Endothelial cell of umbilical vein (primary cell): ENCODE data around the gene DUSP15. TPM values are rescaled to one million over a fixed set of nuclear protein-coding genes. Genes with fewer than 3 reads are reported as not detected.

Source experiments
- BruUV-seq: library from RNA; stranded (reverse); fragments of 400-500 nt; replicated peaks from 2 replicates; lab custom pipeline; 2021; lab: Mats Ljungman, UMichigan
- CTCF ChIA-PET: fragments of 300-600, 350-600 bp; sonication (Branson Sonifier 250); formaldehyde crosslinking; loops from one replicate; lab custom pipeline; 2021; ENCODE audit warnings: antibody characterized with exemption, inconsistent platforms; lab: Charles Lee
- POLR2A ChIA-PET: fragments of 300-600, 350-600 bp; sonication (Branson Sonifier 250); formaldehyde crosslinking; loops from one replicate; lab custom pipeline; 2021; ENCODE audit warnings: antibody characterized with exemption, inconsistent platforms; lab: Charles Lee
- DNase-seq: peaks from one replicate; pipeline ENCODE4 v3.0.0-alpha.2; 2011; ENCODE audit warnings: low read depth, low spot score
- FAIRE-seq: peaks from 2 replicates; lab custom pipeline; 2011; peaks lifted over from hg19 to GRCh38; lab: Jason Lieb, UNC
- H2AFZ ChIP-seq: 2 replicates; pipeline ENCODE4 v1.6.0; 2012; ENCODE audit warnings: low read depth, low read length, control low read depth, inconsistent platforms
- H3K27ac ChIP-seq: 2 replicates; pipeline ENCODE4 v1.5.1; 2011; ENCODE audit warnings: low read depth, mild to moderate bottlenecking, control low read depth, low read length, moderate library complexity; ENCODE audit not compliant: insufficient read depth
- H3K27me3 ChIP-seq, 2 experiments: 2 replicates each; pipeline versions ENCODE4 v1.6.0 to v1.6.1; 2011; ENCODE audit warnings: low read length in 2 of 2, mixed read lengths in 1 of 2; ENCODE audit not compliant: control insufficient read depth in 2 of 2, insufficient read depth in 2 of 2
- H3K36me3 ChIP-seq, 2 experiments: 2 replicates in 1 of 2; 3 replicates in 1 of 2; pipeline ENCODE4 v1.5.1; 2011; ENCODE audit warnings: low read length in 2 of 2, mild to moderate bottlenecking in 1 of 2, moderate library complexity in 1 of 2; ENCODE audit not compliant: control insufficient read depth in 2 of 2, insufficient read depth in 2 of 2; ENCODE audit errors: extremely low read depth in 1 of 2
- H3K4me1 ChIP-seq: 3 replicates; pipeline ENCODE4 v1.5.1; 2011; ENCODE audit warnings: mild to moderate bottlenecking, low read length; ENCODE audit not compliant: control insufficient read depth, insufficient read depth; ENCODE audit errors: extremely low read depth
- H3K4me2 ChIP-seq: 2 replicates; pipeline ENCODE4 v1.6.1; 2011; ENCODE audit warnings: low read length, control low read depth, mixed read lengths; ENCODE audit not compliant: insufficient read depth
- H3K4me3 ChIP-seq, 3 experiments: fragments of 200-600 bp in 1 of 3; sonication (generic), shearing (Covaris generic) in 1 of 3; replicated peaks in 1 of 3; 2 replicates each; pipeline ENCODE4 v1.5.1; 2011 to 2016; ENCODE audit warnings: control low read depth in 3 of 3, low read length in 3 of 3, mild to moderate bottlenecking in 2 of 3, inconsistent platforms in 1 of 3, low read depth in 1 of 3, moderate library complexity in 1 of 3; ENCODE audit not compliant: insufficient read depth in 1 of 3
- H3K79me2 ChIP-seq: 2 replicates; pipeline ENCODE4 v1.6.0; 2012; ENCODE audit warnings: low read length, inconsistent platforms; ENCODE audit not compliant: control insufficient read depth, insufficient read depth
- H3K9ac ChIP-seq: replicated peaks from 2 replicates; pipeline ENCODE3; 2011; ENCODE audit warnings: low read length, control low read depth; ENCODE audit not compliant: insufficient read depth; ENCODE audit errors: extremely low read depth
- H3K9me1 ChIP-seq: replicated peaks from 3 replicates; pipeline ENCODE4 v1.6.0; 2011; ENCODE audit warnings: mild to moderate bottlenecking, low read length; ENCODE audit not compliant: control insufficient read depth, insufficient read depth; ENCODE audit errors: extremely low read depth
- H3K9me3 ChIP-seq: replicated peaks from 2 replicates; pipeline ENCODE4 v1.5.1; 2012; ENCODE audit warnings: low read length, inconsistent platforms; ENCODE audit not compliant: control insufficient read depth, insufficient read depth
- H4K20me1 ChIP-seq: replicated peaks from 2 replicates; pipeline ENCODE3; 2011; ENCODE audit warnings: mild to moderate bottlenecking, low read length; ENCODE audit not compliant: control insufficient read depth, insufficient read depth; ENCODE audit errors: extremely low read depth
- GATA2 ChIP-seq: IDR thresholded peaks from 2 replicates; pipeline ENCODE4 v1.7.0; 2011; ENCODE audit warnings: low read depth, mild to moderate bottlenecking, moderate library complexity, mixed read lengths, low read length; ENCODE audit not compliant: insufficient read length, insufficient read depth
- JUN ChIP-seq: IDR thresholded peaks from 2 replicates; pipeline ENCODE4 v1.6.1; 2011; ENCODE audit warnings: borderline replicate concordance, low read depth; ENCODE audit not compliant: insufficient read length, insufficient read depth
- MYC ChIP-seq: IDR thresholded peaks from one replicate; pipeline ENCODE4 v1.6.1; 2011; ENCODE audit warnings: mild to moderate bottlenecking, low read depth, low read length
- POLR2A ChIP-seq: IDR thresholded peaks from 2 replicates; pipeline ENCODE4 v1.6.1; 2012; ENCODE audit warnings: low read depth, mild to moderate bottlenecking, control low read depth, low read length
- POLR2AphosphoS5 ChIP-seq: IDR thresholded peaks from 2 replicates; pipeline ENCODE4 v1.6.1; 2012; ENCODE audit warnings: low read depth, mild to moderate bottlenecking, control low read depth, low read length, moderate library complexity; ENCODE audit not compliant: insufficient read depth
- dilution Hi-C: fragments of 300-500 bp; cut with MboI; formaldehyde crosslinking; loops from one replicate; pipeline ENCODE4 v1.15.0; 2019; ENCODE audit warnings: low sequenced_read_pairs; ENCODE audit not compliant: extremely low pct_ligation_motif_present
- intact Hi-C: fragments of 100-400 bp; cut with micrococcal nuclease; formaldehyde crosslinking; loops from one replicate; pipeline ENCODE4 v1.10.0; 2022
- polyA plus RNA-seq, 4 experiments: library from polyadenylated mRNA; depleted of rRNA in 3 of 4; stranded (reverse) in 3 of 4; unstranded in 1 of 4; fragments of >200 nt; gene quantifications; 2 replicates each; pipeline versions ENCODE4 v1.2.1 to v1.2.3, GENCODE V29; 2011 to 2012; ENCODE audit warnings: missing spikeins in 1 of 4
- total RNA-seq: library from RNA; stranded (reverse); gene quantifications from 2 replicates; pipeline ENCODE4 v1.2.3, GENCODE V29; 2021
- TF ChIP-seq, protein P1 (sequence below), 2 donors: IDR thresholded peaks; 1 replicate in 1 of 2; 2 replicates in 1 of 2; pipeline ENCODE4 v1.5.1; 2011; ENCODE audit warnings: low read length in 2 of 2, mild to moderate bottlenecking in 2 of 2, moderate library complexity in 2 of 2, control low read depth in 1 of 2, inconsistent platforms in 1 of 2, low read depth in 1 of 2; ENCODE audit not compliant: insufficient read depth in 1 of 2; ENCODE audit errors: extremely low read depth in 1 of 2

The DUSP15 gene
- total and polyA plus RNA-seq, 2 donors (not counting 3 experiments of a cell fraction or from before 2014, with no cell fraction given) = 0.33 TPM; not detected in 1

DNA sequence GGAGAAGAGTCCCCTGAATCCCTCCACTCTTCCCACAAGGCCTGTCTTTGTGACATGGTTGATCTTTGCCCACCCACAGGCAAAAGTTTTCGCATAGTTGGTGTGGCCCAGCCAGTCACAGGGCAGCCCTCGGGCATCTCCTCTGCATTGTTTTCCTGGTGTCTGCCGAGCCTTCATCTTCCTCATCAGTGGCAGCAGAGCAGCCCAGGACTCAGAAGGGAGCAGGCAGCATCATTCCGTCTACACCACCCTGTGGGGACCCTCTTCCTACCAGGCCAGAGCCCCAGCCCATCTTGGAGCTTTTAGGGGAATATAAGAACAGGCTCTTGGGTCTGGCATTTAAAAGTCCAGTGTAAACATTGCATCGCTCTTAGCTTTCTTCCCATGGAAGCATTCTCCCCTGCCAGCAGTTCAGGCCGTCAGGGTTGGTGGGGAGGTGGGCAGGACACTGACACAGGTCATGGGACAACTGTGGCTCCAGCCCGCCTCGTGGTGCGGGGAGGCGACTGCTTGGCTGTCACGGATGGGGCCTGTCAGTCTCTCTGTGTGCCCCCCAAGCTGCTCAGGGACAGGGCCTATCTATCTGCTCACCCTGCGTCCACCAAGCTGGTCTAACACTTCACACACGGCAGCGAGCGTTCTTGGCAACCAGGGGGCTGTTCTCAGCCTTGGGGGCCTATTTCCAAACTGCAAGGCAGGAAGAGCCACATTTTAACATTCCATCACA, 43.3 kb upstream of the DUSP15 start:
- Histone ChIP-seq H3K4me3 (no peak overlapping the region), H3K4me2 (no peak overlapping the region), H3K4me1 (no peaks in the 10 kb centered on the region), H3K9ac (no peak overlapping the region), H4K20me1 (no peaks in the 10 kb centered on the region), H3K9me3 (no peaks in the 10 kb centered on the region), H3K79me2 (no peaks in the 10 kb centered on the region), H2AFZ (no peak overlapping the region), H3K36me3 (no peaks in the 10 kb centered on the region), H3K9me1 (no peaks in the 10 kb centered on the region), H3K27ac (no peak overlapping the region), H3K27me3 (peaks cover 0 to under 1% of the 10 kb centered on the region in 2 experiments)
- ChIA-PET POLR2A (no interaction called here), CTCF (interaction anchor here (1.2 kb wide), 1 partner anchor 10 kb away, joined by 5 read pairs; no protein-coding TSS in a partner anchor)
- FAIRE-seq (no peak), DNase-seq (no peak)
- TF ChIP-seq MYC (no peak), JUN (no peak), GATA2 (no peak), POLR2A (no peak), POLR2AphosphoS5 (no peak)
- TF ChIP-seq, protein P1, sequence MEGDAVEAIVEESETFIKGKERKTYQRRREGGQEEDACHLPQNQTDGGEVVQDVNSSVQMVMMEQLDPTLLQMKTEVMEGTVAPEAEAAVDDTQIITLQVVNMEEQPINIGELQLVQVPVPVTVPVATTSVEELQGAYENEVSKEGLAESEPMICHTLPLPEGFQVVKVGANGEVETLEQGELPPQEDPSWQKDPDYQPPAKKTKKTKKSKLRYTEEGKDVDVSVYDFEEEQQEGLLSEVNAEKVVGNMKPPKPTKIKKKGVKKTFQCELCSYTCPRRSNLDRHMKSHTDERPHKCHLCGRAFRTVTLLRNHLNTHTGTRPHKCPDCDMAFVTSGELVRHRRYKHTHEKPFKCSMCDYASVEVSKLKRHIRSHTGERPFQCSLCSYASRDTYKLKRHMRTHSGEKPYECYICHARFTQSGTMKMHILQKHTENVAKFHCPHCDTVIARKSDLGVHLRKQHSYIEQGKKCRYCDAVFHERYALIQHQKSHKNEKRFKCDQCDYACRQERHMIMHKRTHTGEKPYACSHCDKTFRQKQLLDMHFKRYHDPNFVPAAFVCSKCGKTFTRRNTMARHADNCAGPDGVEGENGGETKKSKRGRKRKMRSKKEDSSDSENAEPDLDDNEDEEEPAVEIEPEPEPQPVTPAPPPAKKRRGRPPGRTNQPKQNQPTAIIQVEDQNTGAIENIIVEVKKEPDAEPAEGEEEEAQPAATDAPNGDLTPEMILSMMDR (IDR thresholded peaks at IDR 0.05; ENCODE audit: extremely low read depth in 1 of 2, insufficient read depth in 1 of 2, low read depth in 1 of 2, low read length in 2 of 2) = no peak
- intact Hi-C loops (no loop called here), dilution Hi-C loops (no loop called here)
- BruUV-seq = no TSS peak
